K562 (cell line): ENCODE measurements around the gene DTYMK. TPM values are rescaled to one million over a fixed set of nuclear protein-coding genes. Genes with fewer than 3 reads are reported as not detected.

ENCODE experiments used
- AFF4 ChIP-seq: sonication (generic); formaldehyde crosslinking; IDR thresholded peaks from 2 replicates; pipeline ENCODE4 v1.8.0; 2023; ENCODE audit warnings: mild to moderate bottlenecking, missing genetic modification reagents
- BCOR ChIP-seq: fragments of 450-650 bp; IDR thresholded peaks from 2 replicates; pipeline ENCODE4 v1.6.1; 2016
- CBFA2T3 ChIP-seq: fragments of 450-650 bp; IDR thresholded peaks from 2 replicates; pipeline ENCODE4 v1.6.1; 2017
- CBX8 ChIP-seq: fragments of 200-600 bp; sonication (generic); IDR thresholded peaks from 2 replicates; pipeline ENCODE4 v1.6.1; 2012; ENCODE audit warnings: borderline replicate concordance, mixed run types, low read depth, mild to moderate bottlenecking, moderate library complexity, mixed read lengths, low read length, control low read depth, inconsistent platforms; ENCODE audit not compliant: poor library complexity, severe bottlenecking; ENCODE audit errors: extremely low read depth
- CHCHD3 ChIP-seq: fragments of 250-450 bp; sonication (Bioruptor Pico); IDR thresholded peaks from 2 replicates; pipeline ENCODE4 v2.1.2; 2022; ENCODE audit warnings: mild to moderate bottlenecking
- ERF ChIP-seq: fragments of 450-650 bp; formaldehyde crosslinking; IDR thresholded peaks from 2 replicates; pipeline ENCODE4 v1.4.0; 2020; ENCODE audit warnings: mild to moderate bottlenecking, mixed read lengths
- HDGF ChIP-seq: fragments of 450-650 bp; IDR thresholded peaks from 2 replicates; pipeline ENCODE4 v1.6.1; 2016
- HMGN3 ChIP-seq: IDR thresholded peaks from 2 replicates; pipeline ENCODE4 v1.6.1; 2011; ENCODE audit warnings: borderline replicate concordance, low read depth, mild to moderate bottlenecking, mixed read lengths, low read length; ENCODE audit not compliant: insufficient read length; ENCODE audit errors: extremely low read depth
- KAT7 ChIP-seq: sonication (generic); formaldehyde crosslinking; IDR thresholded peaks from 2 replicates; pipeline ENCODE4 v1.8.0; 2022; ENCODE audit warnings: missing genetic modification reagents, mild to moderate bottlenecking, borderline replicate concordance
- L3MBTL2 ChIP-seq: fragments of 450-650 bp; IDR thresholded peaks from 2 replicates; pipeline ENCODE4 v1.6.1; 2016; ENCODE audit warnings: mild to moderate bottlenecking, moderate library complexity
- MYC ChIP-seq, 2 experiments: fragments of 250-450 bp in 1 of 2; sonication (Bioruptor Pico) in 1 of 2; IDR thresholded peaks; 2 replicates each; pipeline versions ENCODE4 v1.5.1 to v1.6.1; 2012 to 2021; ENCODE audit warnings: low read depth in 2 of 2, borderline replicate concordance in 1 of 2, improper control_type of control experiment in 1 of 2, low read length in 1 of 2, mild to moderate bottlenecking in 1 of 2, moderate library complexity in 1 of 2
- NFIX ChIP-seq: fragments of 250-450 bp; sonication (Bioruptor Pico); IDR thresholded peaks from 2 replicates; pipeline ENCODE4 v1.4.0; 2020; ENCODE audit warnings: low read depth, mild to moderate bottlenecking, moderate library complexity
- PHB ChIP-seq: fragments of 250-450 bp; sonication (Bioruptor Pico); IDR thresholded peaks from 2 replicates; pipeline ENCODE4 v1.5.0; 2021
- POU5F1 ChIP-seq: fragments of 150-350 bp; IDR thresholded peaks from 2 replicates; pipeline ENCODE4 v1.6.1; 2014; ENCODE audit warnings: borderline replicate concordance, low read length, low read depth, mild to moderate bottlenecking; ENCODE audit not compliant: partially characterized antibody
- SREBF2 ChIP-seq: sonication (generic); formaldehyde crosslinking; IDR thresholded peaks from 2 replicates; pipeline ENCODE4 v1.4.0; 2020; ENCODE audit warnings: mild to moderate bottlenecking, missing genetic modification reagents
- TARDBP ChIP-seq: fragments of 450-650 bp; IDR thresholded peaks from 2 replicates; pipeline ENCODE4 v1.6.1; 2016
- ZNF184 ChIP-seq: sonication (generic); formaldehyde crosslinking; IDR thresholded peaks from 2 replicates; pipeline ENCODE4 v1.5.0; 2020; ENCODE audit warnings: missing genetic modification reagents
- ZNF41 ChIP-seq: fragments of 250-450 bp; sonication (Bioruptor Pico); conservative IDR thresholded peaks from 2 replicates; pipeline ENCODE4 v1.4.0; 2020; ENCODE audit warnings: mild to moderate bottlenecking
- ZNF583 ChIP-seq: fragments of 250-450 bp; sonication (Bioruptor Pico); IDR thresholded peaks from 2 replicates; pipeline ENCODE4 v1.4.0; 2020
- ZNF785 ChIP-seq: fragments of 250-450 bp; sonication (Bioruptor Pico); IDR thresholded peaks from 2 replicates; pipeline ENCODE4 v1.4.0; 2020; ENCODE audit warnings: mild to moderate bottlenecking
- ZNF830 ChIP-seq: fragments of 250-450 bp; sonication (Bioruptor Pico); IDR thresholded peaks from 2 replicates; pipeline ENCODE4 v1.5.0; 2021; ENCODE audit warnings: mild to moderate bottlenecking
- ZSCAN29 ChIP-seq: fragments of 450-650 bp; IDR thresholded peaks from 2 replicates; pipeline ENCODE4 v1.6.1; 2017
- polyA plus RNA-seq, 8 experiments: library from polyadenylated mRNA; depleted of rRNA in 4 of 8; stranded (reverse) in 5 of 8; unstranded in 3 of 8; fragments of >200 nt; fragmentation: Nextera tagmentation in 2 of 8; fragmentation: Illumina TruSeq in 1 of 8; extraction: Ambion mirVana in 2 of 8; extraction: Trizol in 1 of 8; gene quantifications; 2 replicates each; pipeline versions ENCODE4 v1.2.1 to v1.2.3, GENCODE V29; 2011 to 2014; ENCODE audit warnings: inconsistent platforms in 1 of 8, missing spikeins in 1 of 8
- total RNA-seq, 7 experiments: library from RNA; depleted of rRNA in 6 of 7; stranded (reverse); fragments of >200 nt in 6 of 7; fragmentation: Illumina TruSeq in 2 of 7; extraction: Trizol in 2 of 7; gene quantifications; 2 replicates each; pipeline versions ENCODE4 v1.2.1 to v1.2.3, GENCODE V29; 2011 to 2021; ENCODE audit warnings: low replicate concordance in 1 of 7
- TF ChIP-seq, protein P1 (sequence below): fragments of 250-450 bp; sonication (Bioruptor Pico); IDR thresholded peaks from 2 replicates; pipeline ENCODE4 v1.5.0; 2021
- TF ChIP-seq, protein P2 (sequence below): sonication (generic); formaldehyde crosslinking; IDR thresholded peaks from 2 replicates; pipeline ENCODE4 v1.8.1; 2022; ENCODE audit warnings: missing genetic modification reagents

The DTYMK gene
- total and polyA plus RNA-seq, 9 of the 15 experiments (the other 6 are each of a cell fraction or from before 2014, with no cell fraction given) = 8.2 to 85.0 (median 47.9) TPM

GRCh38 chr2:241701399-241702154, 15.0 kb upstream of the DTYMK start, which contains the start of gene ING5 (continued):
- TF ChIP-seq AFF4 (peak; percentile 94), BCOR (no peak), CBFA2T3 (no peak), CBX8 (no peak), NFIX (no peak), ZNF41 (CRISPR knock-in tag) (no peak), L3MBTL2 (peak; percentile 87), TARDBP (no peak), ZNF785 (CRISPR knock-in tag) (no peak), ZNF583 (CRISPR knock-in tag) (no peak), ZNF184 (CRISPR knock-in tag) (no peak), ERF (CRISPR knock-in tag) (0 out of 2 replicates have a peak, but pooled peaks have one; percentile 47), SREBF2 (CRISPR knock-in tag) (no peak), PHB (CRISPR knock-in tag) (0 out of 2 replicates have a peak, but pooled peaks have one; percentile 75), MYC (IDR thresholded peaks at IDR 0.05; ENCODE audit: low read depth, low read length) (peak; percentile 94), MYC (CRISPR knock-in tag; IDR thresholded peaks at IDR 0.05; ENCODE audit: borderline replicate concordance, low read depth) (no peak), POU5F1 (no peak), CHCHD3 (CRISPR knock-in tag) (no peak), KAT7 (CRISPR knock-in tag) (0 out of 2 replicates have a peak, but pooled peaks have one; percentile 40), HDGF (no peak), HMGN3 (peak; percentile 22), ZSCAN29 (no peak), ZNF830 (CRISPR knock-in tag) (0 out of 2 replicates have a peak, but pooled peaks have one; percentile 70)
- TF ChIP-seq, protein P1, sequence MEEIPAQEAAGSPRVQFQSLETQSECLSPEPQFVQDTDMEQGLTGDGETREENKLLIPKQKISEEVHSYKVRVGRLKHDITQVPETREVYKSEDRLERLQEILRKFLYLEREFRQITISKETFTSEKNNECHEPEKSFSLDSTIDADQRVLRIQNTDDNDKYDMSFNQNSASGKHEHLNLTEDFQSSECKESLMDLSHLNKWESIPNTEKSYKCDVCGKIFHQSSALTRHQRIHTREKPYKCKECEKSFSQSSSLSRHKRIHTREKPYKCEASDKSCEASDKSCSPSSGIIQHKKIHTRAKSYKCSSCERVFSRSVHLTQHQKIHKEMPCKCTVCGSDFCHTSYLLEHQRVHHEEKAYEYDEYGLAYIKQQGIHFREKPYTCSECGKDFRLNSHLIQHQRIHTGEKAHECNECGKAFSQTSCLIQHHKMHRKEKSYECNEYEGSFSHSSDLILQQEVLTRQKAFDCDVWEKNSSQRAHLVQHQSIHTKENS (CRISPR knock-in tag) = no peak
- TF ChIP-seq, protein P2, sequence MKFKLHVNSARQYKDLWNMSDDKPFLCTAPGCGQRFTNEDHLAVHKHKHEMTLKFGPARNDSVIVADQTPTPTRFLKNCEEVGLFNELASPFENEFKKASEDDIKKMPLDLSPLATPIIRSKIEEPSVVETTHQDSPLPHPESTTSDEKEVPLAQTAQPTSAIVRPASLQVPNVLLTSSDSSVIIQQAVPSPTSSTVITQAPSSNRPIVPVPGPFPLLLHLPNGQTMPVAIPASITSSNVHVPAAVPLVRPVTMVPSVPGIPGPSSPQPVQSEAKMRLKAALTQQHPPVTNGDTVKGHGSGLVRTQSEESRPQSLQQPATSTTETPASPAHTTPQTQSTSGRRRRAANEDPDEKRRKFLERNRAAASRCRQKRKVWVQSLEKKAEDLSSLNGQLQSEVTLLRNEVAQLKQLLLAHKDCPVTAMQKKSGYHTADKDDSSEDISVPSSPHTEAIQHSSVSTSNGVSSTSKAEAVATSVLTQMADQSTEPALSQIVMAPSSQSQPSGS = no peak
